Measurements from ENCODE around the gene PPP1R13B.

The PPP1R13B gene

GRCh38 chr14:103746701-103747100, 100.7 kb downstream of the PPP1R13B start:
- DNase-seq (ENCODE audit: low spot score), result no peak
- no peak for TF ChIP-seq CTCF (IDR thresholded peaks at IDR 0.05; ENCODE audit: extremely low read depth, missing control alignments)

GRCh38 chr14:103745424-103745823, 102.0 kb downstream of the PPP1R13B start:
- DNase-seq (ENCODE audit: low spot score), result no peak
- no peak for TF ChIP-seq CTCF (IDR thresholded peaks at IDR 0.05; ENCODE audit: extremely low read depth, missing control alignments)

GRCh38 chr14:103744621-103745395, 102.6 kb downstream of the PPP1R13B start:
- no peak for TF ChIP-seq CTCF (IDR thresholded peaks at IDR 0.05; ENCODE audit: extremely low read depth, missing control alignments)
- DNase-seq (ENCODE audit: low spot score), result no peak

- TF ChIP-seq CTCF (IDR thresholded peaks at IDR 0.05; ENCODE audit: extremely low read depth, missing control alignments), result no peak
- DNase-seq (ENCODE audit: low spot score), result no peak
Observed at GRCh38 chr14:103743691-103744090, 103.7 kb downstream of the PPP1R13B start.

GRCh38 chr14:103742499-103743255, 104.7 kb downstream of the PPP1R13B start:
- TF ChIP-seq CTCF (IDR thresholded peaks at IDR 0.05; ENCODE audit: extremely low read depth, missing control alignments), result no peak
- DNase-seq (ENCODE audit: low spot score), result no peak

- no peak for TF ChIP-seq CTCF (IDR thresholded peaks at IDR 0.05; ENCODE audit: extremely low read depth, missing control alignments)
- DNase-seq (ENCODE audit: low spot score), result no peak
Observed at GRCh38 chr14:103741876-103742275, 105.5 kb downstream of the PPP1R13B start.

- DNase-seq (ENCODE audit: low spot score), result no peak
- no peak for TF ChIP-seq CTCF (IDR thresholded peaks at IDR 0.05; ENCODE audit: extremely low read depth, missing control alignments)
Observed at GRCh38 chr14:103740991-103741689, 106.2 kb downstream of the PPP1R13B start.

All from GM20000 (cell line).